Measurements from ENCODE around the gene CBR4.

CBR4 gene

GRCh38 chr4:169031392-169031791, 21.3 kb upstream of the CBR4 start:
- no peak overlapping the region for H3K9ac ChIP-seq (ENCODE audit: low read depth, low read length)
- no peaks in the 10 kb centered on the region for H3K9me3 ChIP-seq (ENCODE audit: control insufficient read depth, insufficient read depth, low read length)
- no peaks in the 10 kb centered on the region for H3K36me3 ChIP-seq (ENCODE audit: control insufficient read depth, insufficient read depth, low read length)
- H3K27me3 ChIP-seq (ENCODE audit: control insufficient read depth, insufficient read depth, low read length): no peaks in the 10 kb centered on the region
- peaks cover 5% of the 10 kb centered on the region for H3K4me1 ChIP-seq (ENCODE audit: control insufficient read depth, insufficient read depth, low read length)
- H3K4me3 ChIP-seq (ENCODE audit: low read depth, low read length): no peak overlapping the region

GRCh38 chr4:169030562-169030982, 20.5 kb upstream of the CBR4 start:
- no peaks in the 10 kb centered on the region for H3K9me3 ChIP-seq (ENCODE audit: control insufficient read depth, insufficient read depth, low read length)
- H3K27me3 ChIP-seq (ENCODE audit: control insufficient read depth, insufficient read depth, low read length): no peaks in the 10 kb centered on the region

GRCh38 chr4:169029947-169030346, 19.9 kb upstream of the CBR4 start:
- Histone ChIP-seq H3K9ac (ENCODE audit: low read depth, low read length) (no peak overlapping the region), H3K27me3 (ENCODE audit: control insufficient read depth, insufficient read depth, low read length) (no peaks in the 10 kb centered on the region), H3K4me1 (ENCODE audit: control insufficient read depth, insufficient read depth, low read length) (peaks cover 5% of the 10 kb centered on the region), H3K36me3 (ENCODE audit: control insufficient read depth, insufficient read depth, low read length) (no peaks in the 10 kb centered on the region), H3K9me3 (ENCODE audit: control insufficient read depth, insufficient read depth, low read length) (no peaks in the 10 kb centered on the region), H3K4me3 (ENCODE audit: low read depth, low read length) (no peak overlapping the region)

More at GRCh38 chr4:169030562-169030982, 20.5 kb upstream of the CBR4 start:
- Histone ChIP-seq H3K9ac (ENCODE audit: low read depth, low read length) (no peak overlapping the region), H3K36me3 (ENCODE audit: control insufficient read depth, insufficient read depth, low read length) (no peaks in the 10 kb centered on the region), H3K4me1 (ENCODE audit: control insufficient read depth, insufficient read depth, low read length) (peaks cover 5% of the 10 kb centered on the region), H3K4me3 (ENCODE audit: low read depth, low read length) (no peak overlapping the region)

GRCh38 chr4:169027663-169028062, 17.6 kb upstream of the CBR4 start:
- Histone ChIP-seq H3K36me3 (ENCODE audit: control insufficient read depth, insufficient read depth, low read length) (no peaks in the 10 kb centered on the region), H3K9ac (ENCODE audit: low read depth, low read length) (no peak overlapping the region), H3K9me3 (ENCODE audit: control insufficient read depth, insufficient read depth, low read length) (no peaks in the 10 kb centered on the region), H3K27me3 (ENCODE audit: control insufficient read depth, insufficient read depth, low read length) (no peaks in the 10 kb centered on the region), H3K4me3 (ENCODE audit: low read depth, low read length) (no peak overlapping the region), H3K4me1 (ENCODE audit: control insufficient read depth, insufficient read depth, low read length) (peaks cover 5% of the 10 kb centered on the region)

GRCh38 chr4:169025184-169025583, 15.1 kb upstream of the CBR4 start:
- H3K27me3 ChIP-seq (ENCODE audit: control insufficient read depth, insufficient read depth, low read length): no peaks in the 10 kb centered on the region
- no peaks in the 10 kb centered on the region for H3K9me3 ChIP-seq (ENCODE audit: control insufficient read depth, insufficient read depth, low read length)
- H3K36me3 ChIP-seq (ENCODE audit: control insufficient read depth, insufficient read depth, low read length): no peaks in the 10 kb centered on the region
- H3K4me1 ChIP-seq (ENCODE audit: control insufficient read depth, insufficient read depth, low read length): no peaks in the 10 kb centered on the region
- no peak overlapping the region for H3K9ac ChIP-seq (ENCODE audit: low read depth, low read length)
- no peak overlapping the region for H3K4me3 ChIP-seq (ENCODE audit: low read depth, low read length)

- no peak overlapping the region for H3K4me3 ChIP-seq (ENCODE audit: low read depth, low read length)
- no peaks in the 10 kb centered on the region for H3K4me1 ChIP-seq (ENCODE audit: control insufficient read depth, insufficient read depth, low read length)
- H3K36me3 ChIP-seq (ENCODE audit: control insufficient read depth, insufficient read depth, low read length): no peaks in the 10 kb centered on the region
- H3K9ac ChIP-seq (ENCODE audit: low read depth, low read length): no peak overlapping the region
- H3K27me3 ChIP-seq (ENCODE audit: control insufficient read depth, insufficient read depth, low read length): no peaks in the 10 kb centered on the region
- H3K9me3 ChIP-seq (ENCODE audit: control insufficient read depth, insufficient read depth, low read length): no peaks in the 10 kb centered on the region
These were observed 14.7 kb upstream of the CBR4 start for GRCh38 chr4:169024762-169025161.

- Histone ChIP-seq H3K9me3 (ENCODE audit: control insufficient read depth, insufficient read depth, low read length) (no peaks in the 10 kb centered on the region), H3K27me3 (ENCODE audit: control insufficient read depth, insufficient read depth, low read length) (no peaks in the 10 kb centered on the region)
These were observed 8.4 kb upstream of the CBR4 start for GRCh38 chr4:169018406-169018805.

GRCh38 chr4:169017971-169018370, 7.9 kb upstream of the CBR4 start:
- no peak overlapping the region for H3K9ac ChIP-seq (ENCODE audit: low read depth, low read length)

More at GRCh38 chr4:169018406-169018805, 8.4 kb upstream of the CBR4 start:
- no peaks in the 10 kb centered on the region for H3K36me3 ChIP-seq (ENCODE audit: control insufficient read depth, insufficient read depth, low read length)
- peaks cover 9% of the 10 kb centered on the region for H3K4me1 ChIP-seq (ENCODE audit: control insufficient read depth, insufficient read depth, low read length)
- H3K9ac ChIP-seq (ENCODE audit: low read depth, low read length): no peak overlapping the region
- H3K4me3 ChIP-seq (ENCODE audit: low read depth, low read length): no peak overlapping the region

GRCh38 chr4:169015186-169015623, 5.2 kb upstream of the CBR4 start:
- Histone ChIP-seq H3K4me1 (ENCODE audit: control insufficient read depth, insufficient read depth, low read length) (peaks cover 9% of the 10 kb centered on the region), H3K9me3 (ENCODE audit: control insufficient read depth, insufficient read depth, low read length) (no peaks in the 10 kb centered on the region), H3K36me3 (ENCODE audit: control insufficient read depth, insufficient read depth, low read length) (no peaks in the 10 kb centered on the region), H3K27me3 (ENCODE audit: control insufficient read depth, insufficient read depth, low read length) (no peaks in the 10 kb centered on the region), H3K4me3 (ENCODE audit: low read depth, low read length) (no peak overlapping the region), H3K9ac (ENCODE audit: low read depth, low read length) (no peak overlapping the region)

More at GRCh38 chr4:169017971-169018370, 7.9 kb upstream of the CBR4 start:
- Histone ChIP-seq H3K4me1 (ENCODE audit: control insufficient read depth, insufficient read depth, low read length) (peaks cover 9% of the 10 kb centered on the region), H3K9me3 (ENCODE audit: control insufficient read depth, insufficient read depth, low read length) (no peaks in the 10 kb centered on the region), H3K27me3 (ENCODE audit: control insufficient read depth, insufficient read depth, low read length) (no peaks in the 10 kb centered on the region), H3K36me3 (ENCODE audit: control insufficient read depth, insufficient read depth, low read length) (no peaks in the 10 kb centered on the region), H3K4me3 (ENCODE audit: low read depth, low read length) (no peak overlapping the region)

GRCh38 chr4:169014586-169014985, 4.5 kb upstream of the CBR4 start:
- Histone ChIP-seq H3K9me3 (ENCODE audit: control insufficient read depth, insufficient read depth, low read length) (no peaks in the 10 kb centered on the region), H3K27me3 (ENCODE audit: control insufficient read depth, insufficient read depth, low read length) (no peaks in the 10 kb centered on the region), H3K36me3 (ENCODE audit: control insufficient read depth, insufficient read depth, low read length) (no peaks in the 10 kb centered on the region), H3K4me1 (ENCODE audit: control insufficient read depth, insufficient read depth, low read length) (peaks cover 9% of the 10 kb centered on the region), H3K9ac (ENCODE audit: low read depth, low read length) (no peak overlapping the region), H3K4me3 (ENCODE audit: low read depth, low read length) (no peak overlapping the region)

GRCh38 chr4:169013396-169013795, 3.3 kb upstream of the CBR4 start:
- Histone ChIP-seq H3K4me3 (ENCODE audit: low read depth, low read length) (no peak overlapping the region), H3K9me3 (ENCODE audit: control insufficient read depth, insufficient read depth, low read length) (no peaks in the 10 kb centered on the region), H3K4me1 (ENCODE audit: control insufficient read depth, insufficient read depth, low read length) (peaks cover 12% of the 10 kb centered on the region), H3K36me3 (ENCODE audit: control insufficient read depth, insufficient read depth, low read length) (no peaks in the 10 kb centered on the region), H3K9ac (ENCODE audit: low read depth, low read length) (no peak overlapping the region), H3K27me3 (ENCODE audit: control insufficient read depth, insufficient read depth, low read length) (no peaks in the 10 kb centered on the region)

GRCh38 chr4:169012049-169012448, 2.0 kb upstream of the CBR4 start:
- H3K36me3 ChIP-seq (ENCODE audit: control insufficient read depth, insufficient read depth, low read length): no peaks in the 10 kb centered on the region
- H3K27me3 ChIP-seq (ENCODE audit: control insufficient read depth, insufficient read depth, low read length): no peaks in the 10 kb centered on the region
- H3K4me3 ChIP-seq (ENCODE audit: low read depth, low read length): no peak overlapping the region
- no peaks in the 10 kb centered on the region for H3K9me3 ChIP-seq (ENCODE audit: control insufficient read depth, insufficient read depth, low read length)
- H3K9ac ChIP-seq (ENCODE audit: low read depth, low read length): no peak overlapping the region
- H3K4me1 ChIP-seq (ENCODE audit: control insufficient read depth, insufficient read depth, low read length): peaks cover 7% of the 10 kb centered on the region

Data from iPS-15b (cell line).